Activated CD4-positive, alpha-beta memory T cell treated with anti-CD3 and anti-CD28 coated beads for 36 hours (primary cell): ENCODE results near the gene DSTYK. TPM values are rescaled to one million over a fixed set of nuclear protein-coding genes. Genes with fewer than 3 reads are reported as not detected.

Source experiments
- total RNA-seq, 2 experiments: library from RNA; stranded (reverse); gene quantifications; one replicate each; pipeline ENCODE4 v1.2.3, GENCODE V29; 2021

DSTYK gene
- total RNA-seq, 2 experiments from 2014 or later = 9.0 to 9.8 TPM

Other genes with a start within 250 kb of the DSTYK start
- gene CNTN2, start 168.5 kb downstream of the DSTYK start, total RNA-seq = not detected
- 1 to 10 TPM; 3.2 to 3.3 TPM for gene TMEM81, start 127.2 kb downstream of the DSTYK start, total RNA-seq
- gene RBBP5, start 89.7 kb downstream of the DSTYK start, total RNA-seq = 10 to 100 TPM; 23.5 to 25.9 TPM
- gene TMCC2, start 16.2 kb upstream of the DSTYK start, total RNA-seq = 10 to 100 TPM in 1 of 2 experiments, 1 to 10 TPM in 1; 9.8 to 10.1 TPM
- 1 to 10 TPM; 4.4 to 4.5 TPM for gene NUAK2, start 110.0 kb upstream of the DSTYK start, total RNA-seq
- not detected for gene KLHDC8A, start 145.2 kb upstream of the DSTYK start, total RNA-seq
- gene LEMD1, start 210.4 kb upstream of the DSTYK start, total RNA-seq = 1 to 10 TPM; 2.2 to 2.5 TPM
- gene BLACAT1, start 244.3 kb upstream of the DSTYK start, total RNA-seq = 1 to 10 TPM in 1 of 2 experiments, under 1 TPM in 1; 0.90 to 1.2 TPM